Measurements from ENCODE around the gene BACH1. TPM values are rescaled to one million over a fixed set of nuclear protein-coding genes. Genes with fewer than 3 reads are reported as not detected.

The BACH1 gene
- total RNA-seq, 1 donor from 2014 or later = 93.1 TPM

DNA sequence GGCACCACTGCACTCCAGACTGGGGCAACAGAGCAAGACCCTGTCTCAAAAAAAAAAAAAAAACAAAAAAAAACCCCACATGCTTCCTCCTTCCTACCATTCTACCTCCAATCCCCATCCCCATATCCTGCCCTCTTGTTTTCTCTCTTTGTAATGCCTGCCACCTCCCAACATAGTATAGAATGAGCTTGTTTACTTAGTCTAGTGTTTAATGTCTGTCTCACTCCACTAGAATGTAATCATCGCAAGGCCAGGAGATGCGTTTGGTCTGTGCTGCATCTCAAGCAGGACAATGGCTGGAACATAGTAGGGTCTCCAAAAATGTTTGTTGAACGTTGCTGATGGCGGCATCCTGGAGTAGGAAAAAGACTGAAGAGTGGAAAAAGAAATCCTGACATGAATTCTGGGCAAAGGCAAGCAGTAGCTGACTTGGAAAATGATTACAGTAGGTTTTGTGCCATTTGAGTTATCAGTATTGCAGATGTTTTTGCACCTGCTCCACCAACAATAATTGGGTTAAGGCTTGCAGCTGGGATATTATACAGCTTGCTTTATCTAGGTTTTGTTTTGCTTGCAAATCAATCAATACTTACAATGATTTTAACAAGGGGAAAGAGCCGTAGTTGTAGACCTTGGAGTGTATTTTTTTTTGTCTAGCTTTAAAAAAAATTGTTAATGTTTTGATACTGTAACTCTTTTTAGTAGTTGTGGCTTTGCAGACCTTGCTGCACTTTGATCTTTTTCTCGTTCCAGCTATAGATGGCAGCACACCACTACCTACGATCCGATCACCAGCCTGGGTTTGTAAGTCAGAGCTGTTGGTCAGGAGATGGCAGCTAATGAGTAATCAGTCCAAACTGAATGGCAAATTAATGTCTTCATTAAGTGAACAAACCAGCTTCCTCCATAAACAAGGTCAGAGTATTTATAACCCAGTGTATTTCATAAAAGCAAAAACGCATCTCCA is 62.4 kb downstream of the BACH1 start:
- Histone ChIP-seq H2AFZ (ENCODE audit: low read depth, low read length) (no peak overlapping the region), H3K27me3 (ENCODE audit: insufficient read depth, low read length) (no peaks in the 10 kb centered on the region), H3K9me3 (ENCODE audit: insufficient read depth, low read depth, low read length) (no peaks in the 10 kb centered on the region), H3K27ac (ENCODE audit: low read depth, low read length) (no peak overlapping the region), H3K4me3 (ENCODE audit: insufficient read depth, low read depth, low read length) (no peak overlapping the region), H4K20me1 (ENCODE audit: insufficient read depth, low read length) (no peaks in the 10 kb centered on the region), H3K9ac (ENCODE audit: low read length) (no peak overlapping the region), H3K79me2 (ENCODE audit: insufficient read depth, low read length) (peaks cover 3% of the 10 kb centered on the region), H3K4me2 (ENCODE audit: low read length) (no peak overlapping the region), H3K36me3 (ENCODE audit: insufficient read depth, low read length) (peaks cover 16% of the 10 kb centered on the region), H3K4me1 (ENCODE audit: insufficient read depth, low read length) (peaks cover 18% of the 10 kb centered on the region)
- TF ChIP-seq, protein P1, sequence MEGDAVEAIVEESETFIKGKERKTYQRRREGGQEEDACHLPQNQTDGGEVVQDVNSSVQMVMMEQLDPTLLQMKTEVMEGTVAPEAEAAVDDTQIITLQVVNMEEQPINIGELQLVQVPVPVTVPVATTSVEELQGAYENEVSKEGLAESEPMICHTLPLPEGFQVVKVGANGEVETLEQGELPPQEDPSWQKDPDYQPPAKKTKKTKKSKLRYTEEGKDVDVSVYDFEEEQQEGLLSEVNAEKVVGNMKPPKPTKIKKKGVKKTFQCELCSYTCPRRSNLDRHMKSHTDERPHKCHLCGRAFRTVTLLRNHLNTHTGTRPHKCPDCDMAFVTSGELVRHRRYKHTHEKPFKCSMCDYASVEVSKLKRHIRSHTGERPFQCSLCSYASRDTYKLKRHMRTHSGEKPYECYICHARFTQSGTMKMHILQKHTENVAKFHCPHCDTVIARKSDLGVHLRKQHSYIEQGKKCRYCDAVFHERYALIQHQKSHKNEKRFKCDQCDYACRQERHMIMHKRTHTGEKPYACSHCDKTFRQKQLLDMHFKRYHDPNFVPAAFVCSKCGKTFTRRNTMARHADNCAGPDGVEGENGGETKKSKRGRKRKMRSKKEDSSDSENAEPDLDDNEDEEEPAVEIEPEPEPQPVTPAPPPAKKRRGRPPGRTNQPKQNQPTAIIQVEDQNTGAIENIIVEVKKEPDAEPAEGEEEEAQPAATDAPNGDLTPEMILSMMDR (IDR thresholded peaks at IDR 0.05; ENCODE audit: insufficient read depth, low read depth, low read length) = peak; percentile 1
- TF ChIP-seq EZH2 (IDR thresholded peaks at IDR 0.05; ENCODE audit: insufficient read depth, low read length) = no peak
- FAIRE-seq (peak; percentile 34), DNase-seq (ENCODE audit: low read depth) (no peak)
- peaks cover 7% of the 10 kb centered on the region for H3K36me3 Mint-ChIP-seq (ENCODE audit: low read depth, unreplicated experiment)
- no peaks in the 10 kb centered on the region for H3K9me3 Mint-ChIP-seq (ENCODE audit: unreplicated experiment)
- H3K4me1 Mint-ChIP-seq (ENCODE audit: low read depth, unreplicated experiment) = no peaks in the 10 kb centered on the region
- no peak overlapping the region for H3K4me3 Mint-ChIP-seq (ENCODE audit: unreplicated experiment)
- H3K27ac Mint-ChIP-seq (ENCODE audit: unreplicated experiment) = no peak overlapping the region
- no peaks in the 10 kb centered on the region for H3K27me3 Mint-ChIP-seq (ENCODE audit: low read depth, unreplicated experiment)

DNA sequence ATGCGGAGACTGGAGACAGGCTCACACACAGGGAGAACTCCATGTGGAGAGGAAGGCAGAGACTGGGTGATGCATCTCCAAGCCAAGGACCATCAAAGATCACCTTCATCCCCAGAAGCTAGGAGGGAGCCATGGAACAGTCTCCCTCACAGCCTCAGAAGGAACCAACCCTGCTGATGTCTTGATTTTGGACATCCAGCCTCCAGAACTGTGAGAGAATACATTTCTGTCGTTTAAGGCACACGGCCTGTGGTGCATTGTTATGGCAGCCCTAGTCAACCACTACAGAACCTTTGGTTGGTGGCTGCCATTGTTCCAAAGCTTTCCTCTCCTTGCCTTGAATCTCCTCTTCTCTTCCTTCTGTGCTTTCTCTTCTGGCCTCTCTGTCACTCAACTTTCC is 64.0 kb downstream of the BACH1 start:
- DNase-seq (ENCODE audit: low read depth) (no peak), FAIRE-seq (no peak)
- H3K36me3 ChIP-seq (ENCODE audit: insufficient read depth, low read length) = peaks cover 16% of the 10 kb centered on the region
- Mint-ChIP-seq H3K27ac (ENCODE audit: unreplicated experiment) (no peak overlapping the region), H3K27me3 (ENCODE audit: low read depth, unreplicated experiment) (no peaks in the 10 kb centered on the region), H3K36me3 (ENCODE audit: low read depth, unreplicated experiment) (peaks cover 11% of the 10 kb centered on the region), H3K9me3 (ENCODE audit: unreplicated experiment) (no peaks in the 10 kb centered on the region), H3K4me3 (ENCODE audit: unreplicated experiment) (no peak overlapping the region), H3K4me1 (ENCODE audit: low read depth, unreplicated experiment) (no peaks in the 10 kb centered on the region)
- no peak overlapping the region for H3K27ac ChIP-seq (ENCODE audit: low read depth, low read length)
- H2AFZ ChIP-seq (ENCODE audit: low read depth, low read length) = no peak overlapping the region
- peaks cover 18% of the 10 kb centered on the region for H3K4me1 ChIP-seq (ENCODE audit: insufficient read depth, low read length)
- peaks cover 2% of the 10 kb centered on the region for H3K79me2 ChIP-seq (ENCODE audit: insufficient read depth, low read length)
- no peaks in the 10 kb centered on the region for H3K27me3 ChIP-seq (ENCODE audit: insufficient read depth, low read length)
- H4K20me1 ChIP-seq (ENCODE audit: insufficient read depth, low read length) = no peaks in the 10 kb centered on the region
- no peak overlapping the region for H3K9ac ChIP-seq (ENCODE audit: low read length)
- H3K9me3 ChIP-seq (ENCODE audit: insufficient read depth, low read depth, low read length) = no peaks in the 10 kb centered on the region
- TF ChIP-seq EZH2 (IDR thresholded peaks at IDR 0.05; ENCODE audit: insufficient read depth, low read length) = no peak
- TF ChIP-seq, protein P1 (IDR thresholded peaks at IDR 0.05; ENCODE audit: insufficient read depth, low read depth, low read length) = no peak
- H3K4me3 ChIP-seq (ENCODE audit: insufficient read depth, low read depth, low read length) = no peak overlapping the region
- no peak overlapping the region for H3K4me2 ChIP-seq (ENCODE audit: low read length)

Measured in astrocyte (in vitro differentiated cells and primary cell).